SK-N-SH treated with all-trans-retinoic acid at 6 μM for 48 hours (cell line): ENCODE measurements around the gene GNPTG.

Source experiments
- ATAC-seq: fragments of 200-7000 bp; cut with Tn5 transposase; 3 replicates; pipeline ENCODE4 v1.9.1; 2020; ENCODE audit warnings: mild to moderate bottlenecking, moderate library complexity
- BACH2 ChIP-seq: fragments of 250-450 bp; sonication (Bioruptor Pico); IDR thresholded peaks from 2 replicates; pipeline ENCODE4 v1.9.0; 2021; ENCODE audit warnings: mild to moderate bottlenecking, borderline replicate concordance
- CSDC2 ChIP-seq: fragments of 250-450 bp; sonication (Bioruptor Pico); IDR thresholded peaks from 2 replicates; pipeline ENCODE4 v1.5.0; 2020; ENCODE audit warnings: mild to moderate bottlenecking, moderate library complexity
- ESRRG ChIP-seq: fragments of 250-450 bp; sonication (Bioruptor Pico); IDR thresholded peaks from 2 replicates; pipeline ENCODE4 v1.6.1; 2021; ENCODE audit warnings: mild to moderate bottlenecking
- GLIS3 ChIP-seq: fragments of 250-450 bp; sonication (Bioruptor Pico); IDR thresholded peaks from 2 replicates; pipeline ENCODE4 v1.5.0; 2020; ENCODE audit warnings: mild to moderate bottlenecking, moderate library complexity
- ISL1 ChIP-seq: fragments of 250-450 bp; sonication (Bioruptor Pico); IDR thresholded peaks from 2 replicates; pipeline ENCODE4 v2.1.2; 2022; ENCODE audit warnings: mild to moderate bottlenecking, moderate library complexity
- OSR1 ChIP-seq: fragments of 250-450 bp; sonication (Bioruptor Pico); IDR thresholded peaks from 2 replicates; pipeline ENCODE4 v1.8.0; 2022; ENCODE audit warnings: moderate library complexity, mild to moderate bottlenecking, inconsistent platforms
- SNAI2 ChIP-seq: fragments of 250-450 bp; sonication (Bioruptor Pico); IDR thresholded peaks from 2 replicates; pipeline ENCODE4 v1.5.0; 2020; ENCODE audit warnings: mild to moderate bottlenecking, moderate library complexity
- TCF4 ChIP-seq: fragments of 250-450 bp; sonication (Bioruptor Pico); IDR thresholded peaks from 2 replicates; pipeline ENCODE4 v1.8.0; 2021; ENCODE audit warnings: mild to moderate bottlenecking, moderate library complexity, borderline replicate concordance
- TOX ChIP-seq: fragments of 250-450 bp; sonication (Bioruptor Pico); IDR thresholded peaks from 2 replicates; pipeline ENCODE4 v1.8.0; 2021; ENCODE audit warnings: mild to moderate bottlenecking, moderate library complexity, borderline replicate concordance
- ZC3H10 ChIP-seq: fragments of 250-450 bp; sonication (Bioruptor Pico); IDR thresholded peaks from 2 replicates; pipeline ENCODE4 v1.5.1; 2021; ENCODE audit warnings: mild to moderate bottlenecking, moderate library complexity
- ZFP3 ChIP-seq: fragments of 250-450 bp; sonication (Bioruptor Pico); IDR thresholded peaks from 2 replicates; pipeline ENCODE4 v1.5.0; 2020; ENCODE audit warnings: mild to moderate bottlenecking, moderate library complexity
- ZNF565 ChIP-seq: fragments of 450-650 bp; formaldehyde crosslinking; conservative IDR thresholded peaks from 2 replicates; pipeline ENCODE4 v1.5.0; 2020; ENCODE audit warnings: low read depth, mild to moderate bottlenecking, moderate library complexity
- ZNF70 ChIP-seq: fragments of 450-650 bp; formaldehyde crosslinking; IDR thresholded peaks from 2 replicates; pipeline ENCODE4 v1.5.0; 2020; ENCODE audit warnings: mild to moderate bottlenecking, moderate library complexity
- ZNF8 ChIP-seq: fragments of 450-650 bp; formaldehyde crosslinking; IDR thresholded peaks from 2 replicates; pipeline ENCODE4 v1.5.0; 2020; ENCODE audit warnings: mild to moderate bottlenecking, moderate library complexity
- TF ChIP-seq, protein P1 (sequence below): fragments of 250-450 bp; sonication (Bioruptor Pico); IDR thresholded peaks from 2 replicates; pipeline ENCODE4 v1.8.0; 2020; ENCODE audit warnings: mild to moderate bottlenecking, moderate library complexity, borderline replicate concordance
- TF ChIP-seq, protein P2 (sequence below): fragments of 250-450 bp; sonication (Bioruptor Pico); IDR thresholded peaks from 2 replicates; pipeline ENCODE4 v1.5.1; 2021; ENCODE audit warnings: mild to moderate bottlenecking, moderate library complexity
- TF ChIP-seq, protein P3 (sequence below): fragments of 250-450 bp; sonication (Bioruptor Pico); IDR thresholded peaks from 2 replicates; pipeline ENCODE4 v1.5.0; 2020; ENCODE audit warnings: mild to moderate bottlenecking, moderate library complexity
- TF ChIP-seq, protein P4 (sequence below): fragments of 250-450 bp; sonication (Bioruptor Pico); IDR thresholded peaks from 2 replicates; pipeline ENCODE4 v1.5.1; 2020; ENCODE audit warnings: low read depth, mild to moderate bottlenecking, moderate library complexity
- TF ChIP-seq, protein P5 (sequence below): fragments of 250-450 bp; sonication (Bioruptor Pico); IDR thresholded peaks from 2 replicates; pipeline ENCODE4 v1.8.0; 2021; ENCODE audit warnings: low read depth, mild to moderate bottlenecking, moderate library complexity, borderline replicate concordance

GNPTG gene

DNA sequence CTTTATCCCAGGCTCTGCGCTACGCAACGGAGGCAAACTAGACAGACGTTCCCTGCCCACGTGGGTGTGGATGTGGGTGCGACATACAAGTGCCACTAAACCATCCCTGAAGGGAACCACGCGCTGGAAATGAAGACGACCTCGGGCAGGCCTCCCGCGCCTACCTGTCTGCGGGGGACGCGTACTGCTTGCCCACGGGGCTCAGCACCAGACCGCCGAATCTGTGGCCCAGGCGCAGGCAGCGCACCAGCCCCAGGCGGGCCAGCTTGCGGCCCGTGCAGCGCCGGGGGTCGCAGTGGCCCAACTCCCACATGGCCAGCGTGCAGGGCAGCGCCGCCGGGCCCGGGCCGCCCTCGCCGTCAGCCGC lies 533 bp upstream of the GNPTG start:
- TF ChIP-seq CSDC2 (CRISPR knock-in tag) (no peak), ZNF565 (CRISPR knock-in tag) (no peak), ZC3H10 (CRISPR knock-in tag) (no peak), ZNF8 (CRISPR knock-in tag) (no peak), TCF4 (CRISPR knock-in tag) (no peak), ESRRG (no peak), TOX (CRISPR knock-in tag) (no peak), ZFP3 (CRISPR knock-in tag) (no peak), ISL1 (CRISPR knock-in tag) (no peak), BACH2 (no peak), ZNF70 (CRISPR knock-in tag) (no peak), OSR1 (no peak)
- TF ChIP-seq, protein P1, sequence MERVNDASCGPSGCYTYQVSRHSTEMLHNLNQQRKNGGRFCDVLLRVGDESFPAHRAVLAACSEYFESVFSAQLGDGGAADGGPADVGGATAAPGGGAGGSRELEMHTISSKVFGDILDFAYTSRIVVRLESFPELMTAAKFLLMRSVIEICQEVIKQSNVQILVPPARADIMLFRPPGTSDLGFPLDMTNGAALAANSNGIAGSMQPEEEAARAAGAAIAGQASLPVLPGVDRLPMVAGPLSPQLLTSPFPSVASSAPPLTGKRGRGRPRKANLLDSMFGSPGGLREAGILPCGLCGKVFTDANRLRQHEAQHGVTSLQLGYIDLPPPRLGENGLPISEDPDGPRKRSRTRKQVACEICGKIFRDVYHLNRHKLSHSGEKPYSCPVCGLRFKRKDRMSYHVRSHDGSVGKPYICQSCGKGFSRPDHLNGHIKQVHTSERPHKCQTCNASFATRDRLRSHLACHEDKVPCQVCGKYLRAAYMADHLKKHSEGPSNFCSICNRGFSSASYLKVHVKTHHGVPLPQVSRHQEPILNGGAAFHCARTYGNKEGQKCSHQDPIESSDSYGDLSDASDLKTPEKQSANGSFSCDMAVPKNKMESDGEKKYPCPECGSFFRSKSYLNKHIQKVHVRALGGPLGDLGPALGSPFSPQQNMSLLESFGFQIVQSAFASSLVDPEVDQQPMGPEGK (CRISPR knock-in tag), result no peak
- TF ChIP-seq, protein P2, sequence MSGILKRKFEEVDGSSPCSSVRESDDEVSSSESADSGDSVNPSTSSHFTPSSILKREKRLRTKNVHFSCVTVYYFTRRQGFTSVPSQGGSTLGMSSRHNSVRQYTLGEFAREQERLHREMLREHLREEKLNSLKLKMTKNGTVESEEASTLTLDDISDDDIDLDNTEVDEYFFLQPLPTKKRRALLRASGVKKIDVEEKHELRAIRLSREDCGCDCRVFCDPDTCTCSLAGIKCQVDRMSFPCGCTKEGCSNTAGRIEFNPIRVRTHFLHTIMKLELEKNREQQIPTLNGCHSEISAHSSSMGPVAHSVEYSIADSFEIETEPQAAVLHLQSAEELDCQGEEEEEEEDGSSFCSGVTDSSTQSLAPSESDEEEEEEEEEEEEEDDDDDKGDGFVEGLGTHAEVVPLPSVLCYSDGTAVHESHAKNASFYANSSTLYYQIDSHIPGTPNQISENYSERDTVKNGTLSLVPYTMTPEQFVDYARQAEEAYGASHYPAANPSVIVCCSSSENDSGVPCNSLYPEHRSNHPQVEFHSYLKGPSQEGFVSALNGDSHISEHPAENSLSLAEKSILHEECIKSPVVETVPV (CRISPR knock-in tag), result no peak
- TF ChIP-seq, protein P3, sequence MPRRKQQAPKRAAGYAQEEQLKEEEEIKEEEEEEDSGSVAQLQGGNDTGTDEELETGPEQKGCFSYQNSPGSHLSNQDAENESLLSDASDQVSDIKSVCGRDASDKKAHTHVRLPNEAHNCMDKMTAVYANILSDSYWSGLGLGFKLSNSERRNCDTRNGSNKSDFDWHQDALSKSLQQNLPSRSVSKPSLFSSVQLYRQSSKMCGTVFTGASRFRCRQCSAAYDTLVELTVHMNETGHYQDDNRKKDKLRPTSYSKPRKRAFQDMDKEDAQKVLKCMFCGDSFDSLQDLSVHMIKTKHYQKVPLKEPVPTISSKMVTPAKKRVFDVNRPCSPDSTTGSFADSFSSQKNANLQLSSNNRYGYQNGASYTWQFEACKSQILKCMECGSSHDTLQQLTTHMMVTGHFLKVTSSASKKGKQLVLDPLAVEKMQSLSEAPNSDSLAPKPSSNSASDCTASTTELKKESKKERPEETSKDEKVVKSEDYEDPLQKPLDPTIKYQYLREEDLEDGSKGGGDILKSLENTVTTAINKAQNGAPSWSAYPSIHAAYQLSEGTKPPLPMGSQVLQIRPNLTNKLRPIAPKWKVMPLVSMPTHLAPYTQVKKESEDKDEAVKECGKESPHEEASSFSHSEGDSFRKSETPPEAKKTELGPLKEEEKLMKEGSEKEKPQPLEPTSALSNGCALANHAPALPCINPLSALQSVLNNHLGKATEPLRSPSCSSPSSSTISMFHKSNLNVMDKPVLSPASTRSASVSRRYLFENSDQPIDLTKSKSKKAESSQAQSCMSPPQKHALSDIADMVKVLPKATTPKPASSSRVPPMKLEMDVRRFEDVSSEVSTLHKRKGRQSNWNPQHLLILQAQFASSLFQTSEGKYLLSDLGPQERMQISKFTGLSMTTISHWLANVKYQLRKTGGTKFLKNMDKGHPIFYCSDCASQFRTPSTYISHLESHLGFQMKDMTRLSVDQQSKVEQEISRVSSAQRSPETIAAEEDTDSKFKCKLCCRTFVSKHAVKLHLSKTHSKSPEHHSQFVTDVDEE (CRISPR knock-in tag), result no peak
- TF ChIP-seq, protein P4, sequence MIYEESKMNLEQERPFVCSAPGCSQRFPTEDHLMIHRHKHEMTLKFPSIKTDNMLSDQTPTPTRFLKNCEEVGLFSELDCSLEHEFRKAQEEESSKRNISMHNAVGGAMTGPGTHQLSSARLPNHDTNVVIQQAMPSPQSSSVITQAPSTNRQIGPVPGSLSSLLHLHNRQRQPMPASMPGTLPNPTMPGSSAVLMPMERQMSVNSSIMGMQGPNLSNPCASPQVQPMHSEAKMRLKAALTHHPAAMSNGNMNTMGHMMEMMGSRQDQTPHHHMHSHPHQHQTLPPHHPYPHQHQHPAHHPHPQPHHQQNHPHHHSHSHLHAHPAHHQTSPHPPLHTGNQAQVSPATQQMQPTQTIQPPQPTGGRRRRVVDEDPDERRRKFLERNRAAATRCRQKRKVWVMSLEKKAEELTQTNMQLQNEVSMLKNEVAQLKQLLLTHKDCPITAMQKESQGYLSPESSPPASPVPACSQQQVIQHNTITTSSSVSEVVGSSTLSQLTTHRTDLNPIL (CRISPR knock-in tag), result no peak
- TF ChIP-seq, protein P5, sequence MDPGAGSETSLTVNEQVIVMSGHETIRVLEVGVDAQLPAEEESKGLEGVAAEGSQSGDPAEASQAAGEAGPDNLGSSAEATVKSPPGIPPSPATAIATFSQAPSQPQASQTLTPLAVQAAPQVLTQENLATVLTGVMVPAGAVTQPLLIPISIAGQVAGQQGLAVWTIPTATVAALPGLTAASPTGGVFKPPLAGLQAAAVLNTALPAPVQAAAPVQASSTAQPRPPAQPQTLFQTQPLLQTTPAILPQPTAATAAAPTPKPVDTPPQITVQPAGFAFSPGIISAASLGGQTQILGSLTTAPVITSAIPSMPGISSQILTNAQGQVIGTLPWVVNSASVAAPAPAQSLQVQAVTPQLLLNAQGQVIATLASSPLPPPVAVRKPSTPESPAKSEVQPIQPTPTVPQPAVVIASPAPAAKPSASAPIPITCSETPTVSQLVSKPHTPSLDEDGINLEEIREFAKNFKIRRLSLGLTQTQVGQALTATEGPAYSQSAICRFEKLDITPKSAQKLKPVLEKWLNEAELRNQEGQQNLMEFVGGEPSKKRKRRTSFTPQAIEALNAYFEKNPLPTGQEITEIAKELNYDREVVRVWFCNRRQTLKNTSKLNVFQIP (CRISPR knock-in tag), result no peak
- peak; percentile 2; the same call in 1 of the 3 replicates for ATAC-seq

DNA sequence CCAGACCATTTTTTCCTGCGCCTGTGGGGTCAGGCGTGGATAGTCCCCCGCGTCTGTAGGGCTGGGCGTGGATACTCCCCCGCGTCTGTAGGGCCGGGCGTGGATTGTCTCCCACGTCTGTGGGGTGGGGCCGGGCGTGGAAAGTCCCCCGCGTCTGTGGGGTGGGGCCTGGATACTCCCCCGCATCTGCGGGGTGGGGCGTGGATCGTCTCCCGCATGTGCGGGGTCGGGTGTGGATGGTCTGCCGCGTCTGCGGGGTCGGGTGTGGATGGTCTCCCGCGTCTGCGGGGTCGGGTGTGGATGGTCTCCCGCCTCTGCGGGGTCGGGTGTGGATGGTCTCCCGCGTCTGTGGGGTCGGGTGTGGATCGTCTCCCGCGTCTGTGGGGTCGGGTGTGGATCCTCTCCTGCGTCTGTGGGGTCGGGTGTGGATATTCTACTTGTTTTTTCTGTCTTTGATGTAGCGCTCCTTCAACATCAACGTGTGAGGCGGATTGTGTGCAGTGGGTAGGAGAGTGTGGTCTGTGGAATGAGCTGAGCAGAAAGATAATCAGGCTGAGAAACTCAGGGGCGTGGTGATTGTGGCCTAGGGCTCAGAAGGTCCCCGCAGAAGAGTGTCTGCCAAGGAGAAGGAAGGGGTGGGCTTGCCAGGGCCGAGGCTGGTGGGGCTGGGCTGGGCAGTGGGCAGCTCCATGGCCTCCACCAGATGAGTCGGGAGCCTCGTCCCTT lies 3.2 kb downstream of the GNPTG start:
- TF ChIP-seq GLIS3 (no peak), SNAI2 (CRISPR knock-in tag) (no peak), TCF4 (CRISPR knock-in tag) (no peak), ZFP3 (CRISPR knock-in tag) (no peak), OSR1 (no peak)
- TF ChIP-seq, protein P5 (CRISPR knock-in tag), result no peak
- TF ChIP-seq, protein P4 (CRISPR knock-in tag), result no peak
- TF ChIP-seq, protein P1 (CRISPR knock-in tag), result no peak
- ATAC-seq, result no peak
